Natural killer cell (primary cell): ENCODE measurements around the gene SLC25A21. TPM values are rescaled to one million over a fixed set of nuclear protein-coding genes. Genes with fewer than 3 reads are reported as not detected.

ENCODE experiments used
- ATAC-seq, 3 donors: fragments of 150-1000 bp in 2 of 3; fragments of 200-7000 bp in 1 of 3; cut with Tn5 transposase; 1 replicate in 1 of 3; 2 replicates in 2 of 3; pipeline ENCODE4 v1.10.0; 2021; ENCODE audit warnings: mild to moderate bottlenecking in 2 of 3, moderate library complexity in 2 of 3
- DNase-seq, 2 donors: peaks; one replicate each; pipeline versions ENCODE4 v3.0.0 to v3.0.0-alpha.2; 2013 to 2021; ENCODE audit warnings: mixed read lengths in 1 of 2
- H3K27ac ChIP-seq: one replicate; pipeline ENCODE4 v1.5.1; 2013; ENCODE audit warnings: mild to moderate bottlenecking, low read length
- H3K27me3 ChIP-seq: one replicate; pipeline ENCODE4 v1.6.1; 2013; ENCODE audit warnings: low read length; ENCODE audit not compliant: control insufficient read depth, insufficient read depth
- H3K36me3 ChIP-seq: one replicate; pipeline ENCODE4 v1.6.1; 2013; ENCODE audit warnings: low read length; ENCODE audit not compliant: control insufficient read depth, insufficient read depth
- H3K4me1 ChIP-seq: one replicate; pipeline ENCODE4 v1.6.1; 2013; ENCODE audit warnings: low read length; ENCODE audit not compliant: control insufficient read depth, insufficient read depth
- H3K4me3 ChIP-seq: one replicate; pipeline ENCODE4 v1.5.1; 2013; ENCODE audit warnings: low read length
- H3K9me3 ChIP-seq: one replicate; pipeline ENCODE4 v1.6.1; 2013; ENCODE audit warnings: low read length; ENCODE audit not compliant: control insufficient read depth, insufficient read depth
- H3K27ac Mint-ChIP-seq, 2 donors: one replicate each; pipeline ENCODE4 v1.8.0; 2022; ENCODE audit warnings: mild to moderate bottlenecking in 2 of 2, mixed read lengths in 2 of 2, moderate library complexity in 1 of 2
- H3K27me3 Mint-ChIP-seq, 2 donors: one replicate each; pipeline ENCODE4 v1.8.0; 2022; ENCODE audit warnings: low read depth in 2 of 2, mixed read lengths in 2 of 2
- H3K36me3 Mint-ChIP-seq: one replicate; pipeline ENCODE4 v1.8.0; 2022; ENCODE audit warnings: mixed read lengths
- H3K4me1 Mint-ChIP-seq, 2 donors: one replicate each; pipeline ENCODE4 v1.8.0; 2022; ENCODE audit warnings: mixed read lengths in 2 of 2
- H3K4me3 Mint-ChIP-seq: one replicate; pipeline ENCODE4 v1.8.0; 2022; ENCODE audit warnings: mild to moderate bottlenecking, moderate library complexity, mixed read lengths
- H3K9me3 Mint-ChIP-seq, 2 donors: one replicate each; pipeline ENCODE4 v1.8.0; 2022; ENCODE audit warnings: mixed read lengths in 2 of 2
- CTCF ChIP-seq: fragments of 200-600 bp; IDR thresholded peaks from one replicate; pipeline ENCODE4 v1.8.0; 2022; ENCODE audit warnings: antibody characterized with exemption
- WGBS: methylation state at CpG from one replicate; pipeline ENCODE4 v1.1.7; 2013; ENCODE audit warnings: missing lambda C conversion rate; ENCODE audit not compliant: insufficient coverage; 5-methylcytosine and 5-hydroxymethylcytosine counted together
- intact Hi-C: fragments of 100-400 bp; cut with micrococcal nuclease; formaldehyde crosslinking; loops from one replicate; pipeline ENCODE4 v1.14.2; 2022
- total RNA-seq, 4 donors: library from RNA; stranded (reverse); fragments of 120-200 nt in 1 of 4; gene quantifications; one replicate each; pipeline versions ENCODE4 v1.2.3 to v1.2.4, GENCODE V29; 2013 to 2022

SLC25A21 gene
- total RNA-seq, 3 donors from 2014 or later (not counting 1 experiment from before 2014, with no cell fraction given) = not detected

GRCh38 chr14:36784541-36784940 lies 387.9 kb downstream of the SLC25A21 start:
- no peak for TF ChIP-seq CTCF
- Histone ChIP-seq H3K9me3 (no peaks in the 10 kb centered on the region), H3K27me3 (no peaks in the 10 kb centered on the region), H3K27ac (no peak overlapping the region), H3K4me1 (no peaks in the 10 kb centered on the region), H3K36me3 (no peaks in the 10 kb centered on the region), H3K4me3 (no peak overlapping the region)
- ATAC-seq (no peak), DNase-seq (no peak)
- H3K27ac Mint-ChIP-seq = no peak overlapping the region
- no peak overlapping the region for H3K4me3 Mint-ChIP-seq
- no CpG with 5 or more reads among the region's 1 CpG for WGBS
- H3K4me1 Mint-ChIP-seq = no peaks in the 10 kb centered on the region
- no peaks in the 10 kb centered on the region for H3K27me3 Mint-ChIP-seq
- H3K9me3 Mint-ChIP-seq = peaks cover 2 to 11% of the 10 kb centered on the region in 2 donors
- intact Hi-C loops = no loop called here
- H3K36me3 Mint-ChIP-seq = no peaks in the 10 kb centered on the region

- H3K9me3 Mint-ChIP-seq = peaks cover 5 to 14% of the 10 kb centered on the region in 2 donors
- no peak overlapping the region for H3K4me3 Mint-ChIP-seq
- no peaks in the 10 kb centered on the region for H3K4me1 Mint-ChIP-seq
- H3K36me3 Mint-ChIP-seq = no peaks in the 10 kb centered on the region
- 76% methylated on average over 2 of the region's 2 CpGs for WGBS
- no peak for TF ChIP-seq CTCF
- Histone ChIP-seq H3K4me3 (no peak overlapping the region), H3K27ac (no peak overlapping the region), H3K27me3 (no peaks in the 10 kb centered on the region), H3K36me3 (no peaks in the 10 kb centered on the region), H3K9me3 (no peaks in the 10 kb centered on the region), H3K4me1 (no peaks in the 10 kb centered on the region)
- intact Hi-C loops = no loop called here
- H3K27me3 Mint-ChIP-seq = no peaks in the 10 kb centered on the region
- H3K27ac Mint-ChIP-seq = no peak overlapping the region
- no peak for DNase-seq
- ATAC-seq = no peak
Observed at GRCh38 chr14:36781897-36782296, 390.5 kb downstream of the SLC25A21 start.

- TF ChIP-seq CTCF = no peak
- peaks cover 6 to 7% of the 10 kb centered on the region in 2 donors for H3K9me3 Mint-ChIP-seq
- Histone ChIP-seq H3K9me3 (no peaks in the 10 kb centered on the region), H3K4me1 (no peaks in the 10 kb centered on the region), H3K4me3 (no peak overlapping the region), H3K36me3 (no peaks in the 10 kb centered on the region), H3K27me3 (no peaks in the 10 kb centered on the region), H3K27ac (no peak overlapping the region)
- H3K27me3 Mint-ChIP-seq = no peaks in the 10 kb centered on the region
- ATAC-seq (no peak), DNase-seq (no peak)
- H3K27ac Mint-ChIP-seq = no peak overlapping the region
- no peaks in the 10 kb centered on the region for H3K4me1 Mint-ChIP-seq
- H3K36me3 Mint-ChIP-seq = no peaks in the 10 kb centered on the region
- no peak overlapping the region for H3K4me3 Mint-ChIP-seq
- WGBS = 83% methylated on average over 1 of the region's 3 CpGs
- intact Hi-C loops = no loop called here
Observed at GRCh38 chr14:36773558-36773957, 398.8 kb downstream of the SLC25A21 start.

- H3K27ac ChIP-seq = no peak overlapping the region
- 55% methylated on average over 3 of the region's 3 CpGs for WGBS
- ATAC-seq = no peak
- intact Hi-C loops = no loop called here
- H3K4me3 ChIP-seq = no peak overlapping the region
- DNase-seq = no peak
- H3K9me3 ChIP-seq = no peaks in the 10 kb centered on the region
- H3K4me3 Mint-ChIP-seq = no peak overlapping the region
- no peaks in the 10 kb centered on the region for H3K4me1 Mint-ChIP-seq
- H3K36me3 Mint-ChIP-seq = no peaks in the 10 kb centered on the region
- H3K36me3 ChIP-seq = no peaks in the 10 kb centered on the region
- no peak overlapping the region for H3K27ac Mint-ChIP-seq
- TF ChIP-seq CTCF = no peak
- no peaks in the 10 kb centered on the region for H3K27me3 Mint-ChIP-seq
- H3K4me1 ChIP-seq = no peaks in the 10 kb centered on the region
- no peaks in the 10 kb centered on the region for H3K27me3 ChIP-seq
- peaks cover 6 to 7% of the 10 kb centered on the region in 2 donors for H3K9me3 Mint-ChIP-seq
Observed at GRCh38 chr14:36773136-36773540, 399.3 kb downstream of the SLC25A21 start.
